ENCODE measurements around the gene GNAZ.
"Not testable (repeated sequence)": the region's sequence is repeated elsewhere in the genome, so short reads cannot be mapped to it uniquely, and the experiment has no call there.

The GNAZ gene

GRCh38 chr22:23130697-23131096, 60.4 kb downstream of the GNAZ start:
- TF ChIP-seq CTCF (IDR thresholded peaks at IDR 0.05) (no peak), ZFX (IDR thresholded peaks at IDR 0.05; ENCODE audit: borderline replicate concordance) (no peak)
- no peak overlapping the region for H3K27ac ChIP-seq

GRCh38 chr22:23131931-23132330, 61.6 kb downstream of the GNAZ start:
- H3K27ac ChIP-seq: no peak overlapping the region
- no peak for TF ChIP-seq CTCF (IDR thresholded peaks at IDR 0.05)
- TF ChIP-seq ZFX (IDR thresholded peaks at IDR 0.05; ENCODE audit: borderline replicate concordance): no peak

- H3K27ac ChIP-seq: no peak overlapping the region
- TF ChIP-seq ZFX (IDR thresholded peaks at IDR 0.05; ENCODE audit: borderline replicate concordance) (no peak), CTCF (IDR thresholded peaks at IDR 0.05) (no peak)
Observed at GRCh38 chr22:23132376-23133091, 62.2 kb downstream of the GNAZ start.

GRCh38 chr22:23133922-23134321, 63.6 kb downstream of the GNAZ start:
- TF ChIP-seq CTCF (IDR thresholded peaks at IDR 0.05) (no peak), ZFX (IDR thresholded peaks at IDR 0.05; ENCODE audit: borderline replicate concordance) (no peak)
- H3K27ac ChIP-seq: no peak overlapping the region

GRCh38 chr22:23136991-23137390, 66.7 kb downstream of the GNAZ start:
- not testable (repeated sequence) for H3K27ac ChIP-seq

GRCh38 chr22:23137468-23137867, 67.1 kb downstream of the GNAZ start:
- TF ChIP-seq CTCF (IDR thresholded peaks at IDR 0.05): no peak
- no peak for TF ChIP-seq ZFX (IDR thresholded peaks at IDR 0.05; ENCODE audit: borderline replicate concordance)
- H3K27ac ChIP-seq: no peak overlapping the region

- TF ChIP-seq CTCF (IDR thresholded peaks at IDR 0.05): no peak
- no peak for TF ChIP-seq ZFX (IDR thresholded peaks at IDR 0.05; ENCODE audit: borderline replicate concordance)
- H3K27ac ChIP-seq: no peak overlapping the region
Observed at GRCh38 chr22:23137905-23138561, 67.7 kb downstream of the GNAZ start.
